SK-N-MC (cell line): ENCODE data around the gene CENATAC.
A peak's percentile ranks its signal among the peaks of the same experiment; 100 is the strongest.
"Not testable (repeated sequence)": the region's sequence is repeated elsewhere in the genome, so short reads cannot be mapped to it uniquely, and the experiment has no call there.

Experiments
- DNase-seq: peaks from one replicate; pipeline ENCODE4 v3.0.0-alpha.2; 2011; ENCODE audit warnings: low read depth, low spot score
- H3K27ac ChIP-seq: fragments of 200-600 bp; sonication (generic); 2 replicates; pipeline ENCODE4 v1.5.1; 2016; ENCODE audit warnings: mixed run types
- H3K36me3 ChIP-seq: fragments of 200-600 bp; sonication (generic); 2 replicates; pipeline ENCODE4 v1.6.1; 2017; ENCODE audit warnings: antibody characterized with exemption, low read length, mixed read lengths; ENCODE audit not compliant: insufficient read depth
- H3K4me3 ChIP-seq: fragments of 200-600 bp; sonication (generic); 2 replicates; pipeline ENCODE4 v1.5.1; 2016
- H3K9ac ChIP-seq: fragments of 200-600 bp; sonication (generic); 2 replicates; pipeline ENCODE4 v1.8.0; 2017; ENCODE audit warnings: mixed run types, mixed read lengths; ENCODE audit not compliant: insufficient read length
- H3K9me3 ChIP-seq: fragments of 200-600 bp; sonication (generic); 2 replicates; pipeline ENCODE4 v1.6.1; 2017; ENCODE audit warnings: low read depth, mild to moderate bottlenecking, antibody characterized with exemption, low read length, moderate library complexity, mixed read lengths
- EZH2 ChIP-seq: fragments of 200-600 bp; sonication (generic); IDR thresholded peaks from one replicate; pipeline ENCODE4 v1.6.1; 2017; ENCODE audit warnings: antibody characterized with exemption
- FOXP2 ChIP-seq: optimal IDR thresholded peaks from 2 replicates; pipeline ENCODE3; 2011; ENCODE audit warnings: mild to moderate bottlenecking, moderate library complexity; ENCODE audit not compliant: insufficient read depth; ENCODE audit errors: extremely low read length, control extremely low read depth
- POLR2AphosphoS5 ChIP-seq: IDR thresholded peaks from 2 replicates; pipeline ENCODE4 v1.6.1; 2012; ENCODE audit warnings: mild to moderate bottlenecking, low read depth, low read length, borderline replicate concordance

CENATAC gene, protein sequence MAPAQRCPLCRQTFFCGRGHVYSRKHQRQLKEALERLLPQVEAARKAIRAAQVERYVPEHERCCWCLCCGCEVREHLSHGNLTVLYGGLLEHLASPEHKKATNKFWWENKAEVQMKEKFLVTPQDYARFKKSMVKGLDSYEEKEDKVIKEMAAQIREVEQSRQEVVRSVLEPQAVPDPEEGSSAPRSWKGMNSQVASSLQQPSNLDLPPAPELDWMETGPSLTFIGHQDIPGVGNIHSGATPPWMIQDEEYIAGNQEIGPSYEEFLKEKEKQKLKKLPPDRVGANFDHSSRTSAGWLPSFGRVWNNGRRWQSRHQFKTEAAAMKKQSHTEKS

GRCh38 chr11:118997627-118998387 lies at the start of gene CENATAC:
CENATAC (plus strand) TSS chr11:118998138; CDS start chr11:118998198, 60 bp downstream.
- Histone ChIP-seq H3K9ac (peak within 1 kb of the TSS; percentile 87), H3K36me3 (peaks cover 29% of the 10 kb centered on the region), H3K27ac (0 out of 2 replicates have a peak within 1 kb of the TSS, but pooled peaks have one; percentile 37), H3K4me3 (peak within 1 kb of the TSS; percentile 97), H3K9me3 (no peaks in the 10 kb centered on the region)
- TF ChIP-seq EZH2 (no peak), POLR2AphosphoS5 (peak; percentile 97), FOXP2 (peak; percentile 60)
- DNase-seq, result peak; percentile 28

DNA sequence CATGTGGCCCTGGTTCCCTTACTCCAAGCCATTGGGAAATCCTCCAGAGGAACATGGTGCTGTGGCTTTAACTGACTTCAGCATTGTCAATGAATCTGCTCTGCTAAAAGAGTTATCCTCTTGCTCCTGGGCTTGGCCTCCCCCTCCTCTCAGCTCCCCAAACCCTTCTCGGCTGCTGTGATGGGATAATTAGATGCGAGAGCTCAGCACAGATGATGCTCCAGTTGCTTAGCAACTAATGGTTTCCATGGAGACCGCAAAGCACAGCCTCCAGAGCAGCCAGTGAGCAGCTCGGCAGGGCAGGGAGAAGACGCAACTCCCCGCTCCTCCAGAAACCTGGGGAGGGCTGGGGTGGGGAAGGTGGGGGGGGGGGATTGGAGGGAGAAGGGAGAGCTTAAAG lies 44.7 kb upstream of the CENATAC start:
- Histone ChIP-seq H3K4me3 (no peak overlapping the region), H3K27ac (no peak overlapping the region), H3K36me3 (no peaks in the 10 kb centered on the region), H3K9me3 (no peaks in the 10 kb centered on the region), H3K9ac (no peak overlapping the region)
- DNase-seq, result no peak
- TF ChIP-seq EZH2 (no peak), FOXP2 (no peak), POLR2AphosphoS5 (no peak)

- H3K27ac ChIP-seq, H3K36me3 ChIP-seq, H3K9me3 ChIP-seq, H3K4me3 ChIP-seq, DNase-seq, H3K9ac ChIP-seq: not testable (repeated sequence)
Measured at GRCh38 chr11:118953976-118954375, 44.0 kb upstream of the CENATAC start.

- TF ChIP-seq FOXP2 (peak; percentile 35), EZH2 (no peak)
- no peak within 1 kb of the TSS for H3K4me3 ChIP-seq
- H3K9me3 ChIP-seq, result no peaks in the 10 kb centered on the region
- no peak for DNase-seq
- H3K27ac ChIP-seq, result no peak within 1 kb of the TSS
- no peak within 1 kb of the TSS for H3K9ac ChIP-seq
- no peaks in the 10 kb centered on the region for H3K36me3 ChIP-seq
Measured at GRCh38 chr11:118956094-118956846, 41.7 kb upstream of the CENATAC start, which contains the start of gene UPK2. UPK2 (plus strand) TSS chr11:118956298; CDS start chr11:118956351, 53 bp downstream.

- H3K36me3 ChIP-seq, result no peaks in the 10 kb centered on the region
Measured at GRCh38 chr11:118956847-118957469, 41.0 kb upstream of the CENATAC start.

GRCh38 chr11:118957549-118957948 lies 40.4 kb upstream of the CENATAC start:
- TF ChIP-seq EZH2 (no peak), FOXP2 (no peak), POLR2AphosphoS5 (no peak)
- DNase-seq, result no peak
- Histone ChIP-seq H3K36me3 (no peaks in the 10 kb centered on the region), H3K9ac (no peak overlapping the region), H3K4me3 (no peak overlapping the region), H3K27ac (no peak overlapping the region), H3K9me3 (no peaks in the 10 kb centered on the region)

More at GRCh38 chr11:118956847-118957469, 41.0 kb upstream of the CENATAC start:
- no peak for DNase-seq
- Histone ChIP-seq H3K9me3 (no peaks in the 10 kb centered on the region), H3K9ac (no peak overlapping the region), H3K4me3 (no peak overlapping the region), H3K27ac (no peak overlapping the region)
- TF ChIP-seq FOXP2 (no peak), EZH2 (no peak), POLR2AphosphoS5 (no peak)

- Histone ChIP-seq H3K9ac (no peak overlapping the region), H3K27ac (no peak overlapping the region), H3K4me3 (no peak overlapping the region), H3K9me3 (no peaks in the 10 kb centered on the region), H3K36me3 (no peaks in the 10 kb centered on the region)
- no peak for DNase-seq
- TF ChIP-seq FOXP2 (no peak), POLR2AphosphoS5 (no peak)
Measured at GRCh38 chr11:118957968-118958367, 40.0 kb upstream of the CENATAC start.

DNA sequence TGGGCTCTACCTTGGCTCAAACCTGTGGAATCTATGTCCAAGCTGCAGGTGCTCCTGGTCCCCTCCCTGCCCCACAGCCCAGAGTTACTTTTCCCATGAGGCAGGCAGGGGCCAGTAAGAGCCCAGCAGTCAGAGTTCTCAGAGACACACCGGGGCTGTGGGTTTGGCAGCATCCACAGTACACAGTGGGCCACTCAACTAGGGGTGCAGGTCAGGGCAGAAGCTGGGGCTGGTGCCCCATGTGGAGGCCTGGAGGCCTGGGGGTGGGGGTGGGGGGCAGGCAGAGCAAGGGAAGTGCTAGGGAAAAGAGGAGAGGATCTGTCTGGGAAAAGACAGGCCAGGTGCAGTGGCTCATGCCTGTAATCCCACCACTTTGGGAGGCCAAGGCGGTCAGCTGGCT lies 39.4 kb upstream of the CENATAC start:
- no peak for TF ChIP-seq EZH2
- DNase-seq, result no peak
- H3K9ac ChIP-seq, result no peak overlapping the region
- H3K9me3 ChIP-seq, result no peaks in the 10 kb centered on the region
- no peak overlapping the region for H3K4me3 ChIP-seq
- no peaks in the 10 kb centered on the region for H3K36me3 ChIP-seq
- no peak overlapping the region for H3K27ac ChIP-seq
